ENCODE measurements around the gene CREB3.

The CREB3 gene

DNA sequence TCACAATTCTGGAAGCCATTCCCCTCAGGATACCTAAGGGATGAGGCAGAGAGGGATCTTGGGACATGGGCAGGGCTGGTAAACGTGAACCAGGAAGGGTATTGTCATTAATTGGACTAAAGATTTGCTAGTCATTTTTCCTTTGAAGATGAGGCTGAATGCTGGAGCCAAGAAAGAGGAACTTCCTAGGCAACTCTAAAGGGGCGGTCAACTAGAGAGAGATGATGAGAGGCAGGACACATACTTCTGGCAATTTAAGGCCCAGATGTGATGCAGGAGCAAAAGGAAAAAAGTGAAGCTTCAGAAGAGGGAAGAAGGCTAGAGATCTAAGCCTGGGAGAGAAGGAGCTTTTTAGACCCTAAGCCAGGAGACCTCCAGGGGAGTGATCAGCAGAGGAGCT is 11.0 kb downstream of the CREB3 start:
- no peak for TF ChIP-seq RAD21 (IDR thresholded peaks at IDR 0.05; ENCODE audit: low read depth)
- TF ChIP-seq YY1 (IDR thresholded peaks at IDR 0.05; ENCODE audit: low read depth) = no peak
- TF ChIP-seq CREB1 (IDR thresholded peaks at IDR 0.05; ENCODE audit: low read depth) = no peak
- TF ChIP-seq EGR1 (IDR thresholded peaks at IDR 0.05) = no peak
- TF ChIP-seq, protein P1, sequence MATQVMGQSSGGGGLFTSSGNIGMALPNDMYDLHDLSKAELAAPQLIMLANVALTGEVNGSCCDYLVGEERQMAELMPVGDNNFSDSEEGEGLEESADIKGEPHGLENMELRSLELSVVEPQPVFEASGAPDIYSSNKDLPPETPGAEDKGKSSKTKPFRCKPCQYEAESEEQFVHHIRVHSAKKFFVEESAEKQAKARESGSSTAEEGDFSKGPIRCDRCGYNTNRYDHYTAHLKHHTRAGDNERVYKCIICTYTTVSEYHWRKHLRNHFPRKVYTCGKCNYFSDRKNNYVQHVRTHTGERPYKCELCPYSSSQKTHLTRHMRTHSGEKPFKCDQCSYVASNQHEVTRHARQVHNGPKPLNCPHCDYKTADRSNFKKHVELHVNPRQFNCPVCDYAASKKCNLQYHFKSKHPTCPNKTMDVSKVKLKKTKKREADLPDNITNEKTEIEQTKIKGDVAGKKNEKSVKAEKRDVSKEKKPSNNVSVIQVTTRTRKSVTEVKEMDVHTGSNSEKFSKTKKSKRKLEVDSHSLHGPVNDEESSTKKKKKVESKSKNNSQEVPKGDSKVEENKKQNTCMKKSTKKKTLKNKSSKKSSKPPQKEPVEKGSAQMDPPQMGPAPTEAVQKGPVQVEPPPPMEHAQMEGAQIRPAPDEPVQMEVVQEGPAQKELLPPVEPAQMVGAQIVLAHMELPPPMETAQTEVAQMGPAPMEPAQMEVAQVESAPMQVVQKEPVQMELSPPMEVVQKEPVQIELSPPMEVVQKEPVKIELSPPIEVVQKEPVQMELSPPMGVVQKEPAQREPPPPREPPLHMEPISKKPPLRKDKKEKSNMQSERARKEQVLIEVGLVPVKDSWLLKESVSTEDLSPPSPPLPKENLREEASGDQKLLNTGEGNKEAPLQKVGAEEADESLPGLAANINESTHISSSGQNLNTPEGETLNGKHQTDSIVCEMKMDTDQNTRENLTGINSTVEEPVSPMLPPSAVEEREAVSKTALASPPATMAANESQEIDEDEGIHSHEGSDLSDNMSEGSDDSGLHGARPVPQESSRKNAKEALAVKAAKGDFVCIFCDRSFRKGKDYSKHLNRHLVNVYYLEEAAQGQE (IDR thresholded peaks at IDR 0.05; ENCODE audit: low read depth) = no peak
- no peak for TF ChIP-seq CEBPB (IDR thresholded peaks at IDR 0.05)
- TF ChIP-seq, protein P2, sequence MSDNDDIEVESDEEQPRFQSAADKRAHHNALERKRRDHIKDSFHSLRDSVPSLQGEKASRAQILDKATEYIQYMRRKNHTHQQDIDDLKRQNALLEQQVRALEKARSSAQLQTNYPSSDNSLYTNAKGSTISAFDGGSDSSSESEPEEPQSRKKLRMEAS (IDR thresholded peaks at IDR 0.05) = no peak
- no peak for TF ChIP-seq NFIC (IDR thresholded peaks at IDR 0.05)
- no peak for TF ChIP-seq EP300 (IDR thresholded peaks at IDR 0.05; ENCODE audit: borderline replicate concordance)
- no peak for TF ChIP-seq TEAD4 (IDR thresholded peaks at IDR 0.05)
- no peak for TF ChIP-seq TAF1 (IDR thresholded peaks at IDR 0.05; ENCODE audit: low read depth)
- TF ChIP-seq TCF12 (IDR thresholded peaks at IDR 0.05; ENCODE audit: low read depth) = no peak
- TF ChIP-seq, protein P3, sequence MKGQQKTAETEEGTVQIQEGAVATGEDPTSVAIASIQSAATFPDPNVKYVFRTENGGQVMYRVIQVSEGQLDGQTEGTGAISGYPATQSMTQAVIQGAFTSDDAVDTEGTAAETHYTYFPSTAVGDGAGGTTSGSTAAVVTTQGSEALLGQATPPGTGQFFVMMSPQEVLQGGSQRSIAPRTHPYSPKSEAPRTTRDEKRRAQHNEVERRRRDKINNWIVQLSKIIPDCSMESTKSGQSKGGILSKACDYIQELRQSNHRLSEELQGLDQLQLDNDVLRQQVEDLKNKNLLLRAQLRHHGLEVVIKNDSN (IDR thresholded peaks at IDR 0.05) = no peak
- TF ChIP-seq ZBTB7A (IDR thresholded peaks at IDR 0.05; ENCODE audit: low read depth) = no peak
- TF ChIP-seq FOXM1 (IDR thresholded peaks at IDR 0.05; ENCODE audit: borderline replicate concordance, low read depth) = no peak

DNA sequence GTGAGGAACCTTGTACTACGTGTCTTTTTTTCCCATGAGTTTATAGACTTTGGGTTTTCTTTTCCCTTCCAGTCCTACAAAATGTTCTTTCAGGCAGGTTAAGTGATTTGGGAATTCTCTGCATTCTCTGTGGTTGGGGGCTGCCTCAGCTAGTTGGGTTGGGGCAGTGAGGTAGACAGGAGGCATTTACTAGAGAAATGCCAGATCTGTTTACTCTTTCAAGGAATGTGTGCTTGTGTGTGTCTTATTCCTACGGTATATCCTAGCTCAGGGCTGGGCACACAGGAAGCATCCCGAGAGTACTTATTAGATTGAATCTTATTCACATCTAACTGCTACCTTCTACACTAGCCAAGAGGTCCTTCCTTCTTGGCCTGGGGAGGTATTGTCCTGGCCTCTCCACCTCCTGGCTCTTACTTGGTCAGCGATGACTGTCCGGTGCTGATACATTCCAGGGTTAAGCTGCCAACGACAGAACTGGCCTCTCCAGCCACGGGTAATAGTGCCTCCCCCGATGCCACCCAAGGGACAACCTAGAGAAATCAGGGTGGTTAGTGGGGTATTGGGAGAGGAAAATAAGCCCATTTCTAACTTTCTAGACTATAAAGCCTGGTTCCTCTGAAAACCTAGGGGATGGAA is 11.5 kb downstream of the CREB3 start:
- no peak for TF ChIP-seq NFIC (IDR thresholded peaks at IDR 0.05)

DNA sequence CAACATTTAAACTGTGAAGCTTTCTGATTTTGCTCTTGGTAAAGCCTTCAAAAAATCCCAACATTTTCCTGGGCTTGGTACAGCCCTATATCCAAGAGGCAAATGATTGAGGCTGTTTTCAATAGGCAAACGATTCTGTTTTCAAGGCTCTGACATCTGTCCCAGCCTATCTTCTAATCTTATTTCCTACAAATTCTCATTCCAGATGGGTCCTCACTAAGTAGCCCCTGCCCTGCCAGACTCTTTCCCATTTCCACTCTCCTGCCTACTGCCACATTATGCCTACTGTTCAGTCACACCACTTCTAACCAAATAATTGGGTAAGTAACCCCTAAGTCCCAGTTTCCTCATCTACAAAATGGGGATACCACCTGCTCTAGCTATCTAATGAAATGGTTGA is 13.1 kb downstream of the CREB3 start:
- TF ChIP-seq, protein P3 (IDR thresholded peaks at IDR 0.05) = no peak
- TF ChIP-seq YY1 (IDR thresholded peaks at IDR 0.05; ENCODE audit: low read depth) (no peak), TAF1 (IDR thresholded peaks at IDR 0.05; ENCODE audit: low read depth) (no peak), RAD21 (IDR thresholded peaks at IDR 0.05; ENCODE audit: low read depth) (no peak), TEAD4 (IDR thresholded peaks at IDR 0.05) (no peak)

DNA sequence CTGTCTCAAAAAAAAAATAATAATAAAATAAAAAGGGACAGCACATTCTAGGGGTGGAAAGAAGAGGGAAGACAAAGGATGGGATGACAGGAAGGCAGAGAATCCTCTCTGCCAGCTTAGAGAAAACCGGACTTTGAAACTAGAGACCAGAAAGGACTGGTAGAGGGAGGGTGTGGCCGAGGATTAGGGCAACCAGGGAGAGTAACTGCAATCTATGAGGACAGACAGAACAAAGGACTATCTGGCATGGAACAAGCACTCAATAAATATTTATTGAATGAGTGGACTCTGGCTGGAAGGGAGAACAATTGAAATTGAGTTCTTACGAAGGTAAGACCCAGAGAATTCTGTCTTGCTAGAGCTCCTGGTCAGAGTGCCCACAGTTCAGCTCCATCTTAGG is 14.1 kb downstream of the CREB3 start:
- TF ChIP-seq EGR1 (IDR thresholded peaks at IDR 0.05) = no peak
- TF ChIP-seq RAD21 (IDR thresholded peaks at IDR 0.05; ENCODE audit: low read depth) = no peak
- TF ChIP-seq ZBTB7A (IDR thresholded peaks at IDR 0.05; ENCODE audit: low read depth) = no peak
- TF ChIP-seq, protein P2 (IDR thresholded peaks at IDR 0.05) = no peak
- no peak for TF ChIP-seq TEAD4 (IDR thresholded peaks at IDR 0.05)
- TF ChIP-seq FOXM1 (IDR thresholded peaks at IDR 0.05; ENCODE audit: borderline replicate concordance, low read depth) = no peak
- TF ChIP-seq TCF12 (IDR thresholded peaks at IDR 0.05; ENCODE audit: low read depth) = no peak
- TF ChIP-seq NFIC (IDR thresholded peaks at IDR 0.05) = no peak
- TF ChIP-seq YY1 (IDR thresholded peaks at IDR 0.05; ENCODE audit: low read depth) = no peak
- TF ChIP-seq, protein P3 (IDR thresholded peaks at IDR 0.05) = no peak
- TF ChIP-seq, protein P1 (IDR thresholded peaks at IDR 0.05; ENCODE audit: low read depth) = no peak
- TF ChIP-seq CREB1 (IDR thresholded peaks at IDR 0.05; ENCODE audit: low read depth) = no peak
- no peak for TF ChIP-seq EP300 (IDR thresholded peaks at IDR 0.05; ENCODE audit: borderline replicate concordance)
- no peak for TF ChIP-seq TAF1 (IDR thresholded peaks at IDR 0.05; ENCODE audit: low read depth)
- TF ChIP-seq CEBPB (IDR thresholded peaks at IDR 0.05) = no peak

DNA sequence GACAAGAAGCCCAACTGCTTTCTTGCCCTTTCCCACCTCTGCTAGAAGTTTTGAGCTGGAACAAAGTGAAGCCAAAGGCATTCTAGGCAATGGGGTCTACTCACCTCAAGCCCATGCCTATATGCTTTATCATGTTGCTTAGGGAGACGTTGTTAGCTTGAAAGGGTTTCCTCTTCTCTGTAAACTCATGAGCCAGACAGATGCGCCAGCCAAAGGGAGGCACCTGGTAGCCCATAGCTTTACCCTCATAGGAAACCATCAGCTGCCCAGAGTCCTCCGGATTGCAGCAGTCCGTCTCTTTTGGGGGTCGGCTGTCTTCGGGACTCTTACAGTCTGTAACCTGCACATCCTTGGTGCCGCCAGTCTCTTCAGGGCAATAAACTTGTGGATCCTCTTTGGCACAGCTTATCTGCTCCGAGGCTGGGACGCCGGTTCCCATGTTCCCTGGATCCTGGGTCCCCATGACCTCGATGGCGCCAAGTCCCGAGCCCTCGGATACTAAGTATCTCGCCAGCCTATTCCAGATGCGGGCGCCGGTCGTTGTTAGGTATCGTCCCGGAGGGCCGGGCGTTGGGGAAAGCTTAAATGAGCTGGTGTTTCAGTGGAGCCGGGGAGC is 15.9 kb downstream of the CREB3 start:
- TF ChIP-seq CREB1 (IDR thresholded peaks at IDR 0.05; ENCODE audit: low read depth) (no peak), TEAD4 (IDR thresholded peaks at IDR 0.05) (no peak), EGR1 (IDR thresholded peaks at IDR 0.05) (no peak), ZBTB7A (IDR thresholded peaks at IDR 0.05; ENCODE audit: low read depth) (no peak), TCF12 (IDR thresholded peaks at IDR 0.05; ENCODE audit: low read depth) (no peak), YY1 (IDR thresholded peaks at IDR 0.05; ENCODE audit: low read depth) (no peak)
- TF ChIP-seq, protein P2 (IDR thresholded peaks at IDR 0.05) = no peak
- TF ChIP-seq, protein P1 (IDR thresholded peaks at IDR 0.05; ENCODE audit: low read depth) = no peak

All from Ishikawa (cell line).